ENCODE measurements around the gene SH2D6.
A peak's percentile ranks its signal among the peaks of the same experiment; 100 is the strongest.
"Not testable (repeated sequence)": the region's sequence is repeated elsewhere in the genome, so short reads cannot be mapped to it uniquely, and the experiment has no call there.

SH2D6 gene

GRCh38 chr2:85396531-85397470 is 21.7 kb upstream of the SH2D6 start:
- intact Hi-C loops (cut with DNase I) = no loop called here
- DNase-seq = peak in 2 of 42 donors; percentile 11 to 35

GRCh38 chr2:85397925-85398331 is 20.6 kb upstream of the SH2D6 start:
- intact Hi-C loops (cut with DNase I) = no loop called here
- peak in 2 of 42 donors; percentile 6 to 22 for DNase-seq

GRCh38 chr2:85398426-85399182 is 19.9 kb upstream of the SH2D6 start:
- intact Hi-C loops (cut with DNase I) = no loop called here
- peak in 1 of 42 donors; percentile 4 for DNase-seq

GRCh38 chr2:85399183-85399455 is 19.4 kb upstream of the SH2D6 start:
- intact Hi-C loops (cut with DNase I) = no loop called here
- no peak for DNase-seq

- no peak for DNase-seq
- intact Hi-C loops (cut with DNase I) = no loop called here
Observed at GRCh38 chr2:85400023-85400422, 18.5 kb upstream of the SH2D6 start.

DNA sequence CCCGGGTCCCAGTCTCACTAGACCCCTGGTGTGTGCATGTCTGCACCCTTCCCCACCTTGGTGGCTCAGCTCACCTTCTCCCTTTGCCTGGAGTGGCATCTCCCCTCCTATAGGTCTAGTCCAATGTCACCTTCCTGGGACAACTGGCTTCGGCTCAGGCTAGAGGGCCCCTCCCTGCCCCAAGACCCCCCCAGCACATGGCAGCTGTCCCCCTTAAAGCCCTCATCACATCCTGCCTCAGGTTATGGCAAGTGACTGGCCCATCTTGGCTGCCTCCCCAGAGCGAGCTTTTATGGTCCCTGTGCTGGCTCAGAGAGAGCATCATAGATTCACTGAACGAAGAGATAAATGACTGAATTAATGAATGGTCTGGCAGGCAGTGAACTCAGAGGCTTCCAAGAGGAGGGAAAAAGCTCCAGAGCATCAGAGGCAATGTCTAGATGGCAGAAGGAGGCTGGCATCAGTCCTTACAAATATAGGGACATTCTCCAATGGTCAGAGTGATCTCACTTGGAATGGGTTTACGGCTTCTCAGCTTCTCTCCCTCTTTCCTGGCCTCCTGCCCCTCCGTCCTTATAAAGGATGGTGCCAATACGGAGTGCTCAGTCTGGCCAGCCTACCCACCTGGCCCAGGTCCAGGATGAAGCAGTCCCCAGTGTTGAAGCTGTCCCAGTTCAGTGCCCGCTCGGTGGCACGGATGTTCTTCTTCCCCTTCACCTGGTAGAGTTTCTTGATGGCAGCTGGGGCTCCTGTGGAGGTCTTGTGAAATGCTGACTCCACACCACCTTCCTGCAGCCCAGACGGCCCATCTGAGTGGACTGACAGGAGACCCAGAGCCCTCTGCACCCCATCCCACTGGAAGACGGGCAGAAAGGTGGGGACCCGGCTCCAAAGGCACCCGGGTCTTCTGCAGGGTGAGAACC is 17.7 kb upstream of the SH2D6 start:
- intact Hi-C loops (cut with DNase I) = no loop called here
- peak in 2 of 42 donors; percentile 33 to 43 for DNase-seq

GRCh38 chr2:85401464-85401805 is 17.1 kb upstream of the SH2D6 start:
- no peak for DNase-seq
- intact Hi-C loops (cut with DNase I) = no loop called here

DNA sequence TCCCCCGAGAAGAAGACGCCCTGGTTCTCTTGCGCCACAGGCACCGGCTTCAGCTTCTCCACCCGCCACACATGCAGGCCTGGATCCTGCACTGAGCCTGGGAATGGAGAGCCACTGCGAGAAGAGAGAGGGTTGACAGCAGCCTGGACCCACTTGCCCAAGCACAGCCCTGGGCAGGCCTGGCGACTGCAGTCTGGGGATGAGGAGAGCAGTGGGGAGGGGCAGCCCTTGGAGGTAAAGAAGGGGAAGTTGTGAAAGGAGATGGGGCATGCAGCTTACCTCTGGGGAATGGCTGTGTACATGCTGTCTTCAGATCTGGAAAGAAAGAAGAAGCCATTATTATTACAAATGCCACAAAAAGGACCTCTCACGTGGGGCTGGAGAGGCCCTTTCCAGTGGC is 16.7 kb upstream of the SH2D6 start:
- DNase-seq = peak in 1 of 42 donors; percentile 27
- intact Hi-C loops (cut with DNase I) = no loop called here

GRCh38 chr2:85405201-85406059 is 13.1 kb upstream of the SH2D6 start:
- intact Hi-C loops (cut with DNase I) = no loop called here
- DNase-seq = peak in 21 of 42 donors; percentile 28 to 68 (median 52)

DNA sequence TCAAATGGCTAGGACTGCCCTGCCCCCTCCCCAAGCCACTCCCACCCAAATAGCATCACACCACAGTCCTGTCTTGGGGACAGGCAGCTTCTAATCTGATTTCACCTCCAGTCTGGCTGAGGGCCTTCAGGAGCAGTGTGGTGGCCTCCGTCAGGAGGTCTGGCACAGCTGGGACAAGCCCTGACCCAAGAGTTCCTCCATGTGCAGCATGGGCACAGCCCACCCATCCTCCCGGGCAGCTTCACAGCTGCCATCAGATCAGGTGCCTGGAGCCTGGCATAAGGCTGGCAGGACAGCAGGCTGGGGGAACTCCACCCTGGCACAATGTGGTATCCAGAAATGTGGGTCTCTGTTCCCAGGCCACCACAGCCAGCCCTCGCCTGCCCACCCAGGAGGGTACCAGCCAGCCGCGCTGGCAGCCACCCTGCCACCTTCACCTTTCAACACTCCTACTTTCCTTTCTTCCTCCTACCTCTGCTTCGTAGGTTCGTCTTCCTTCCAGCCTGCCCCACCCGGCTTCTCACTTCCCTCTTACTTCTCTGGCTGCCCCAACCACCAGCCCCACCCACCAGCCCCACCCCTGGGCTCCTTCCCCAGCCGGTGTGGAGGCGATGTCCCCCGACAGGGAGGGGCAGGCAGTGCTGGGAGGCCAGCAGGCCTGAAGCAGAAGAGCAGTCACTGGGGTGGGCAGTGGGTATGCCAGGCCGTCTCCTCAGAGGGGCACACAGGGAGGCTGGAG is 8.5 kb upstream of the SH2D6 start, which contains the start of gene CAPG:
Gene CAPG (minus strand): TSS at position 522 of the 739 bp plus-strand sequence. CDS start 8,221 bp downstream, outside the sequence.
- intact Hi-C loops (cut with DNase I) = no loop called here
- peak in 5 of 42 donors; percentile 22 to 56 (median 46) for DNase-seq

DNA sequence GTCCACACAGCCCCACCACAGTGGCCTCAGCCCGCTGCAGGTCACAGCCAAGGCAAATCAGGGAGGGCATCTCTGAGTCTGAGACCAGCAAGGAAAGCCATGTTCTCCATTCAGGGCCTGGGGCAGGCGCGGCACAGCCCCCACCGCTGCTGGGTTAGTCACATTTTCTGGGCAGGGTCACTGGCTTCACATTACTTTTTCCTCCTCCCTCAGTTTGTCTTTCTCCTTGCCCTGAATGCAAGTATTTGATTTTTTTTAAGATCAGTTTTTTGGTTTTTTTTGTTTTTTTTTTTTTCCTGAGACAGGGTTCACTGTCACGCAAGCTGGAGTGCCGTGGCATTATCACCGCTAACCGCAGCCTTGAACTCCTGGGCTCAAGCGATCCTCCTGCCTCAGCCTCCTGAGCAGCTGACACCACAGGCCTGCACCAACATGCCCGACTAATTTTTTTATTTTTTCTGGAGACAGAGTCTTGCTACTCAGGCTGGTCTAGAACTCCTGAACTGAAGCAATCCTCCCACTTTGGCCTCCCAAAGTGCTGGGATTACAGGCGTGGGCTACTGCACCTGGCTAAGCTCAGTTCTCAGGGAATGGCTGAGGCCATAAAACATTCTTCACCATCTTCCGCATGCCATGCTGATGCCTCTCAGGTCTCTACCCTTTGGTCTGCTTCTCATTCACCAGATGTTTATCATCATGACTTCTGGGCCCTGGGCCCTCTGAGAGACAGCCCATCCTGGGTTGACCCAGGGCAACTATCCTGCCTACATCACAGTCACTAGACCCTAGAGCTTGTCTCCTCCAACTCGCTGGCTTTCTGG is 7.7 kb upstream of the SH2D6 start:
- DNase-seq = no peak
- intact Hi-C loops (cut with DNase I) = no loop called here

DNA sequence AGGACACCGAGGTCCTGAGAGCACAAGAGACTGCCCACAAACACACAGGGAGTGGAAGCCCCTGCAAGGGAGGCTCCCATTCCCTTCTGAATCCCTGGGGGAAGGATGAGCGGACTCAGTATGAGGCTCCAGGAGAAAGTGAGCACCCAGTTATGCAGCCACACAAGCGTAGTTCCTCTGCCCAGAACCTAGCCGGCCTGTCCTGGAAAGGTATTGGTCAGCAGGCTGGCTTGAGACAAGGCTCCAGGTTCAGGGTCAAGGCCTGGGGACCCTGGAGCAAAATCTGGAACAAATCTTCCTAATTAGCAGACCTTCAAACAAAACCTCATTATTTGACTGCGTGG is 7.1 kb upstream of the SH2D6 start:
- DNase-seq = no peak

GRCh38 chr2:85413592-85414420 is 4.7 kb upstream of the SH2D6 start:
- peak in 2 of 42 donors; percentile 37 to 59 for DNase-seq
- intact Hi-C loops (cut with DNase I) = no loop called here

More for the DNA sequence above, 7.1 kb upstream of the SH2D6 start:
- intact Hi-C loops (cut with DNase I) = no loop called here

- DNase-seq; intact Hi-C loops (cut with DNase I): not testable (repeated sequence)
Observed at GRCh38 chr2:85414421-85414759, 4.1 kb upstream of the SH2D6 start.

- no peak for DNase-seq
- intact Hi-C loops (cut with DNase I) = no loop called here
Observed at GRCh38 chr2:85414761-85415553, 3.6 kb upstream of the SH2D6 start.
